H1 (cell line): ENCODE data around the gene SORL1-AS1.

Experiments
- CTCF ChIA-PET: fragments of 300-600 bp; sonication (Branson Sonifier 250); formaldehyde crosslinking; loops from one replicate; lab custom pipeline; 2021; ENCODE audit not compliant: partially characterized antibody; lab: Charles Lee
- POLR2A ChIA-PET: fragments of 300-600 bp; sonication (Branson Sonifier 250); formaldehyde crosslinking; loops from one replicate; lab custom pipeline; 2021; ENCODE audit warnings: inconsistent platforms; ENCODE audit not compliant: partially characterized antibody; lab: Charles Lee
- DNase-seq, 2 experiments: peaks; one replicate each; pipeline versions ENCODE4 v3.0.0 to v3.0.0-alpha.2; 2010 to 2022; ENCODE audit warnings: low spot score in 2 of 2, low read depth in 1 of 2, mixed read lengths in 1 of 2
- FAIRE-seq: peaks from 2 replicates; lab custom pipeline; 2011; peaks lifted over from hg19 to GRCh38; lab: Jason Lieb, UNC
- H2AFZ ChIP-seq: 2 replicates; pipeline ENCODE4 v1.8.1; 2012; ENCODE audit warnings: low read length, inconsistent platforms
- H2AK5ac ChIP-seq: 2 replicates; pipeline ENCODE4 v1.6.1; 2013; ENCODE audit warnings: low read depth, low read length
- H2BK120ac ChIP-seq: replicated peaks from 2 replicates; pipeline ENCODE3; 2013; ENCODE audit warnings: low read depth, low read length, inconsistent platforms
- H2BK12ac ChIP-seq: 2 replicates; pipeline ENCODE4 v1.6.1; 2013; ENCODE audit warnings: low read depth, low read length
- H2BK15ac ChIP-seq: 2 replicates; pipeline ENCODE4 v1.6.1; 2013; ENCODE audit warnings: low read length
- H2BK20ac ChIP-seq: 2 replicates; pipeline ENCODE4 v1.6.1; 2013; ENCODE audit warnings: low read length
- H2BK5ac ChIP-seq: 2 replicates; pipeline ENCODE4 v1.6.1; 2013; ENCODE audit warnings: low read depth, low read length
- H3K14ac ChIP-seq: 2 replicates; pipeline ENCODE4 v1.6.1; 2013; ENCODE audit warnings: inconsistent platforms; ENCODE audit not compliant: insufficient read length
- H3K18ac ChIP-seq: 2 replicates; pipeline ENCODE4 v1.6.1; 2013; ENCODE audit warnings: low read length; ENCODE audit errors: extremely low read depth
- H3K23ac ChIP-seq: 2 replicates; pipeline ENCODE4 v1.6.1; 2013; ENCODE audit warnings: inconsistent platforms; ENCODE audit not compliant: insufficient read length
- H3K23me2 ChIP-seq: 2 replicates; pipeline ENCODE4 v1.6.1; 2013; ENCODE audit warnings: low read depth, low read length
- H3K27ac ChIP-seq: 2 replicates; pipeline ENCODE4 v1.6.1; 2011; ENCODE audit warnings: low read depth, low read length, inconsistent platforms
- H3K27me3 ChIP-seq, 4 experiments: replicated peaks in 1 of 4; 1 replicate in 1 of 4; 2 replicates in 3 of 4; pipeline versions ENCODE4 v1.6.1 to v1.8.1; 2011 to 2013; ENCODE audit warnings: low read length in 3 of 4, mild to moderate bottlenecking in 3 of 4, inconsistent platforms in 2 of 4, mixed read lengths in 2 of 4, moderate library complexity in 1 of 4; ENCODE audit not compliant: control insufficient read depth in 3 of 4, insufficient read depth in 3 of 4; ENCODE audit errors: extremely low read depth in 1 of 4
- H3K36me3 ChIP-seq, 4 experiments: 2 replicates each; pipeline versions ENCODE4 v1.6.1 to v1.8.1; 2011 to 2013; ENCODE audit warnings: mild to moderate bottlenecking in 4 of 4, low read length in 3 of 4, moderate library complexity in 2 of 4, control low read depth in 1 of 4, inconsistent platforms in 1 of 4; ENCODE audit not compliant: insufficient read depth in 4 of 4, control insufficient read depth in 2 of 4
- H3K4ac ChIP-seq: replicated peaks from 2 replicates; pipeline ENCODE3; 2013; ENCODE audit warnings: low read length, low read depth, mixed read lengths, inconsistent platforms; ENCODE audit not compliant: insufficient read length
- H3K4me1 ChIP-seq, 4 experiments: replicated peaks in 1 of 4; 1 replicate in 1 of 4; 2 replicates in 3 of 4; pipeline versions ENCODE4 v1.6.1 to v1.8.1; 2011 to 2013; ENCODE audit warnings: low read length in 3 of 4, inconsistent platforms in 2 of 4, mixed read lengths in 1 of 4; ENCODE audit not compliant: insufficient read depth in 4 of 4, control insufficient read depth in 3 of 4
- H3K4me2 ChIP-seq, 2 experiments: 2 replicates each; pipeline versions ENCODE4 v1.6.1 to v1.8.1; 2011 to 2013; ENCODE audit warnings: low read depth in 2 of 2, low read length in 2 of 2, control low read depth in 1 of 2, inconsistent platforms in 1 of 2, mild to moderate bottlenecking in 1 of 2; ENCODE audit not compliant: insufficient read depth in 1 of 2
- H3K4me3 ChIP-seq, 4 experiments: fragments of 200-600, 300-600 bp in 1 of 4; sonication (generic), shearing (Covaris generic), sonication (Bioruptor Twin) in 1 of 4; 2 replicates each; pipeline versions ENCODE4 v1.5.1 to v1.8.1; 2011 to 2016; ENCODE audit warnings: low read length in 4 of 4, low read depth in 3 of 4, control low read depth in 2 of 4, inconsistent platforms in 2 of 4, mild to moderate bottlenecking in 2 of 4, mixed read lengths in 1 of 4, moderate library complexity in 1 of 4; ENCODE audit not compliant: insufficient read depth in 2 of 4; ENCODE audit errors: extremely low read depth in 1 of 4
- H3K56ac ChIP-seq: replicated peaks from 2 replicates; pipeline ENCODE3; 2013; ENCODE audit warnings: low read depth, mild to moderate bottlenecking, mixed read lengths, low read length, inconsistent platforms; ENCODE audit not compliant: insufficient read length
- H3K79me1 ChIP-seq: 2 replicates; pipeline ENCODE4 v1.6.1; 2013; ENCODE audit warnings: low read depth, low read length, control low read depth
- H3K79me2 ChIP-seq, 2 experiments: 2 replicates each; pipeline versions ENCODE4 v1.6.1 to v1.8.1; 2012 to 2013; ENCODE audit warnings: low read length in 2 of 2, mild to moderate bottlenecking in 2 of 2, inconsistent platforms in 1 of 2; ENCODE audit not compliant: insufficient read depth in 2 of 2, control insufficient read depth in 1 of 2
- H3K9ac ChIP-seq, 4 experiments: replicated peaks in 1 of 4; 1 replicate in 1 of 4; 2 replicates in 3 of 4; pipeline versions ENCODE4 v1.6.1 to v1.8.1; 2011 to 2013; ENCODE audit warnings: low read depth in 3 of 4, low read length in 3 of 4, control low read depth in 2 of 4, mild to moderate bottlenecking in 2 of 4, moderate library complexity in 2 of 4, inconsistent platforms in 1 of 4; ENCODE audit errors: extremely low read depth in 1 of 4
- H3K9me3 ChIP-seq, 2 experiments: 2 replicates each; pipeline versions ENCODE4 v1.6.1 to v1.8.1; 2012 to 2013; ENCODE audit warnings: mild to moderate bottlenecking in 2 of 2, moderate library complexity in 2 of 2, control low read depth in 1 of 2, inconsistent platforms in 1 of 2, low read depth in 1 of 2, low read length in 1 of 2, mixed read lengths in 1 of 2; ENCODE audit not compliant: insufficient read depth in 2 of 2
- H4K20me1 ChIP-seq, 2 experiments: replicated peaks in 1 of 2; 2 replicates each; pipeline versions ENCODE3 to v1.8.1; 2011 to 2013; ENCODE audit warnings: inconsistent platforms in 2 of 2, low read length in 2 of 2, mild to moderate bottlenecking in 1 of 2; ENCODE audit not compliant: insufficient read depth in 2 of 2, control insufficient read depth in 1 of 2
- H4K5ac ChIP-seq: 2 replicates; pipeline ENCODE4 v1.6.1; 2013; ENCODE audit warnings: low read length, low read depth, mixed read lengths, inconsistent platforms; ENCODE audit not compliant: insufficient read length
- H4K8ac ChIP-seq: 2 replicates; pipeline ENCODE4 v1.8.0; 2013; ENCODE audit warnings: mild to moderate bottlenecking, moderate library complexity, low read length, inconsistent platforms; ENCODE audit not compliant: insufficient read depth; ENCODE audit errors: extremely low read depth
- H4K91ac ChIP-seq: replicated peaks from 2 replicates; pipeline ENCODE3; 2013; ENCODE audit warnings: low read length, mixed read lengths, inconsistent platforms; ENCODE audit not compliant: insufficient read length
- MAFK ChIP-seq: IDR thresholded peaks from 2 replicates; pipeline ENCODE4 v1.6.1; 2012; ENCODE audit warnings: low read depth, mild to moderate bottlenecking, improper control_type of control experiment, low read length
- POLR2A ChIP-seq, 2 experiments: IDR thresholded peaks; 1 replicate in 1 of 2; 2 replicates in 1 of 2; pipeline ENCODE4 v1.6.1; 2011; ENCODE audit warnings: low read depth in 2 of 2, low read length in 2 of 2, mild to moderate bottlenecking in 2 of 2; ENCODE audit errors: control extremely low read depth in 1 of 2
- TCF12 ChIP-seq: IDR thresholded peaks from 2 replicates; pipeline ENCODE4 v1.6.1; 2011; ENCODE audit warnings: low read depth, mild to moderate bottlenecking, low read length
- USF2 ChIP-seq: IDR thresholded peaks from 2 replicates; pipeline ENCODE4 v1.6.1; 2011; ENCODE audit warnings: low read length, improper control_type of control experiment
- WGBS, 2 experiments: shearing (Covaris generic) in 1 of 2; methylation state at CpG; one replicate each; pipeline versions ENCODE4 v1.1.6 to v1.1.7; 2013 to 2015; ENCODE audit warnings: low lambda C conversion rate in 2 of 2, mixed read lengths in 2 of 2, inconsistent platforms in 1 of 2, low coverage in 1 of 2, missing lambda C conversion rate in 1 of 2; ENCODE audit not compliant: insufficient replicate concordance in 2 of 2, insufficient coverage in 1 of 2, insufficient read length in 1 of 2; ENCODE audit errors: extremely low coverage in 1 of 2, missing lambda C conversion rate in 1 of 2; 5-methylcytosine and 5-hydroxymethylcytosine counted together

SORL1-AS1 gene

GRCh38 chr11:121486054-121486453 is 33.3 kb upstream of the SORL1-AS1 start:
- Histone ChIP-seq H4K5ac (no peak overlapping the region), H3K4me1 (peaks cover 0 to 8% (median 6%) of the 10 kb centered on the region in 4 experiments; a peak in 4 of 7 replicates), H3K23me2 (no peaks in the 10 kb centered on the region), H3K18ac (no peak overlapping the region), H3K9ac (no peak overlapping the region), H4K20me1 (no peaks in the 10 kb centered on the region), H2BK120ac (no peak overlapping the region), H2AK5ac (no peak overlapping the region), H4K91ac (no peak overlapping the region), H4K8ac (no peak overlapping the region), H3K4me2 (no peak overlapping the region), H3K4me3 (no peak overlapping the region), H3K56ac (no peak overlapping the region), H2BK20ac (no peak overlapping the region), H2AFZ (no peak overlapping the region), H3K23ac (no peak overlapping the region), H3K4ac (no peak overlapping the region), H3K79me2 (peaks cover 0 to 26% of the 10 kb centered on the region in 2 experiments; a peak in 2 of 4 replicates), H2BK5ac (no peak overlapping the region), H3K9me3 (no peaks in the 10 kb centered on the region), H3K79me1 (peaks cover 12% of the 10 kb centered on the region), H3K27me3 (no peaks in the 10 kb centered on the region), H2BK15ac (no peak overlapping the region), H3K36me3 (peaks cover 2 to 27% (median 17%) of the 10 kb centered on the region in 4 experiments; a peak in 7 of 8 replicates), H3K14ac (no peak overlapping the region), H3K27ac (no peak overlapping the region), H2BK12ac (no peak overlapping the region)
- no peak for FAIRE-seq
- CTCF ChIA-PET, result interaction anchor here (1.8 kb wide), 1 partner anchor 91 kb away, joined by 4 read pairs; no protein-coding TSS in a partner anchor
- DNase-seq, result no peak
- TF ChIP-seq POLR2A (IDR thresholded peaks at IDR 0.05; ENCODE audit: control extremely low read depth in 1 of 2, low read depth in 2 of 2, low read length in 2 of 2) (no peak), TCF12 (no peak), USF2 (no peak), MAFK (no peak)
- WGBS, 2 experiments, result 98% methylated on average over 5 of the region's 5 CpGs; no CpG with 5 or more reads in 1 of the 2 experiments
- POLR2A ChIA-PET, result no interaction called here
